HG03520 (cell line): ENCODE data around the gene LTBR.
"Not testable (repeated sequence)": the region's sequence is repeated elsewhere in the genome, so short reads cannot be mapped to it uniquely, and the experiment has no call there.

Source experiments
- ATAC-seq: cut with Tn5 transposase; IDR thresholded peaks from one replicate; pipeline ENCODE4 v1.9.1; 2021; ENCODE audit warnings: mild to moderate bottlenecking, moderate library complexity; ENCODE audit not compliant: unreplicated experiment

Gene LTBR

DNA sequence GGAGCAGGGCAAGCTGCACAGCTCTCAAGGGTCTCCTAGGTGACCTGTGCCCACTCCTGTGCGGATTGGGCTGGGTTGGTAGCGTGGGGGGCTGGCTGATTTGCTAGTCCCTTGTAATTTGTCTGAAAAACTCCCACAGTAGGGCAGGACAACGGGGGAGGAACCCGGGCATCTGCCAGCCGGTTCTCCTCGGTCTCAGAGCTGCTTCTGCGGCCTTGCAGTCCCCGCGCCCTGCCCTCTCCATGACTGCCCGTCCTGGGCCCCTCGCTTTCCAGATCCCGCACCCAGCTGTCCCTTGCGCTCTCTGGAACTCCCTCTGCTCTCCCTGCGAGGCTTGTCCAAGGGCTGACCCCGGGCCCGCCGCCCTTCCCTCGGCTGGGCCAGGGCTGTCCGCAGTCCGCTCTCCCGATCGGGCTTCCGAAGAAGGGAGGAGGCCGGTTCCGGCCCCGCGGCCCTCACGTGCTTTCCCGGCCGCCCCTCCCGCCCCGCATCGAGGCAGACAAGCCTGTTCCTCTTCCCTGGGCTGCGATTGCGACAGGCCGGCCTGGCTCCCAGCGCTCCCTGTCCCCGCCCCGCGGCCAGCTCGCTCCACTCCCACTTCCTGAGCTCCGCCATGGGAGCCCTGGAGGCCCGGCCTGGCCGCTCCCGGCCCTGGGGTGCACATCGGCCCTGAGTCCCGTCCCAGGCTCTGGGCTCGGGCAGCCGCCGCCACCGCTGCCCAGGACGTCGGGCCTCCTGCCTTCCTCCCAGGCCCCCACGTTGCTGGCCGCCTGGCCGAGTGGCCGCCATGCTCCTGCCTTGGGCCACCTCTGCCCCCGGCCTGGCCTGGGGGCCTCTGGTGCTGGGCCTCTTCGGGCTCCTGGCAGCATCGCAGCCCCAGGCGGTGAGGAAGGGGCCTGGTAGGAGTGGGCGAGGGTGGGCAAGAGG is at the start of gene LTBR:
Gene LTBR (plus strand): TSS at position 591 of the 927 bp plus-strand sequence. CDS start 197 bp downstream, at position 788.
- no peak for ATAC-seq

DNA sequence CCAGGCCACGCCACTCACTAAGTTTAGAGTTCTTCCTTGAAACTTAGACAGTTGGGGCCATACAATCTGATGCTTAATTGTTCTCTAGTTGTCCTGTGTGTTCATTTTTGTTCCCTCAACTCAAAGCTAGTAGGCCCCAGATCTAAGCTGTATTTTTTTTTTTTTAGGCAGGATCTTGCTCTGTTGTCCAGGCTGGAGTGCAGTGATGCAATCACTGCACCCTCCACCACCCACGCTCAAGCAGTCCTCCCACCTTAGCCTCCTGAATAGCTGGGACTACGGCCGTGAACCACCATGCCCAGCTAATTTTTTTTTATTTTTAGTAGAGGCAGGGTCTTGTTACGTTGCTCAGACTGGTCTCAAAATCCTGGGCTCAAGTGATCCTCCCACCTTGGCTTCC is 49.6 kb upstream of the LTBR start:
- ATAC-seq: no peak

DNA sequence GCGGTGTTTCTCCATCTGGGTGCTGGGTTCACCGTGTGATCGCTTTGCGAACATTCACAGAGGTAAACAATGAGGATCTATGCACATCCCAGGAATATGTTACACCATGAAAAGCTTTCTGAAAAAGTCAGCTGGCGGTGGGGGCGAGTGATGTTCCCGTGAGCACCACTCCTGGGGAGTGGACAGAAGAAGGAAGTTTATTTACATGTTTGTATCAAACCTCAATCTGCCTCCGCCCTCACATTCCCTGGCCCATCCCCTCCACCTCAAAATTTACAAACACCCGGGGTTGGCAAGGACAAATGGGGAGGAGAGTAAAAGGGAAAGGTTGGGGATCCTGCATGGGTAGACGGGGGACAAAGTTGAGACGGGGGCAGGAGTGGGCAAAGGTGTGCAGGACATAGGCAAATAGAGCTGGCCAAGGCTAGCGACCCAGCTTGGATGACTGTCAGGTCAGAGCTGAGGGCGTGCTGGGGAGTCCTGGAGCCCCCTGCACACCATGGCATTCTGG is 49.0 kb upstream of the LTBR start:
- no peak for ATAC-seq

DNA sequence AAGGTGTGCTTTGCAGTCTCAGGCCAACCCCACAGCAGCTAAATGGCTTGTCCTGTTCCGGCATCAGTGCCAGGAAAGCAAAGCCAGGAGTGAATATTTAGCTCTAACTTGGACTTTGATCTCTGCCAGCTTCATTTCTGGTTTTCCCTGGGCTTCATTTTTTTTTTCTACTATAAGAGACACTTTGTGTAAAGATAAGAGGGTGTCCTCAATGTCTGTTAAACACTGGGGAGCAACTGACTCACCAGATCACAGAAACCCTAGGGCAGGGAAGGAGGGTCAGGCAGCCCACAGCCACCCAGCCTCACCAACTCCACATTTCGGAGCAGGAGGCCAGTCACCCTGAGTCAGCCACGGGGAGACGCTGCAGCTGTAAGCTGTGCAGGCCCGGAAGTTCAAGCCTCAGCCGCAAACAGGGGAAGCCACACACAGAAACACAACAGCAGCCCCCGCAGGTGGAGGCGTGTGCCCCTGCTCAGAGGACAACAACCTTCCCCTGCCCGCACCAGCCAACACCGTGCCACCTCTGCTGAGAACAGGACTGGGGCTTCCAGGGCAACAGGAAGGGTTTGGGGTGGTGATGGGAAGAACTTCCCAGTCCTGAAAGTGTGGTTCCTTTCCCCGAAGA is 48.4 kb upstream of the LTBR start:
- ATAC-seq: peak; percentile 69

DNA sequence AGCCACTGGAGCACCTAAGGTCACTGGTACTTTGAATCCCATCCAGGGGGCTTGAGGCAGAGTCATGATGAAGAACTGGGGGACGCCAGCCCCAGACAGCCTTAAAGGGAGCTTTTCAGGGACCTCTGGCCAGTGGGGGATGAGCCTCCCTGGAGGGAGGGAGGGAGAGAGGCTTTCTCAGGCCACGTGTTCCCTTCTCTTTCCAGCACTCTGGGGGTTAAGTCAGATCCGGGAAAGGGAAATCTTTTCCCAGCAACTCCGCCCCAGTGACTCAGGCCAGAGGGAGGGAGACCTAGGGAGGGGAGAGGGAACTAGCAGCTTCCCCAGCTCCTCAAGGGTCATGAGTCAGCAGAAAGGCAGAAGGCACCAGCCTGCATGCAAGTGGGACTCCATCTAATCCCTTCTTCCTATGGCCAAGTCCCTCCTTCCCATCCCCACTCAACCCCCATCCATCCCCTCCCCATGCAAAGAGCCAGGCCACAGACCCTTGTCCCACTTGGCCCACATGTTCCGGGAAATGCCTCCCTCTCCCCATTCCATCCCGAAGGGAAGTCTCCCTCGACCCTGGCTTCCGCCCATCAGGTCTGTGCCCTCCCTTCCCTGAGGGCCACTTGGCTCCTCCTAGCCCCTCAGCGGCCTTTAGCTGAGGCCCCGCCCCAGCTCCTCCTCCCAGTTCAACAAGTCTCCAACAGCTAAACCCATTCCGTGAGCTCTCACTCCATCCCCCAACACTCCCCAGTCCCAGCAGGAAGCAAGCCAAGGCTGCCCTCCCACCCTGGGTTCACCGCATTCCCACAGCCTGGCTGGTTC is 47.7 kb upstream of the LTBR start:
- no peak for ATAC-seq

DNA sequence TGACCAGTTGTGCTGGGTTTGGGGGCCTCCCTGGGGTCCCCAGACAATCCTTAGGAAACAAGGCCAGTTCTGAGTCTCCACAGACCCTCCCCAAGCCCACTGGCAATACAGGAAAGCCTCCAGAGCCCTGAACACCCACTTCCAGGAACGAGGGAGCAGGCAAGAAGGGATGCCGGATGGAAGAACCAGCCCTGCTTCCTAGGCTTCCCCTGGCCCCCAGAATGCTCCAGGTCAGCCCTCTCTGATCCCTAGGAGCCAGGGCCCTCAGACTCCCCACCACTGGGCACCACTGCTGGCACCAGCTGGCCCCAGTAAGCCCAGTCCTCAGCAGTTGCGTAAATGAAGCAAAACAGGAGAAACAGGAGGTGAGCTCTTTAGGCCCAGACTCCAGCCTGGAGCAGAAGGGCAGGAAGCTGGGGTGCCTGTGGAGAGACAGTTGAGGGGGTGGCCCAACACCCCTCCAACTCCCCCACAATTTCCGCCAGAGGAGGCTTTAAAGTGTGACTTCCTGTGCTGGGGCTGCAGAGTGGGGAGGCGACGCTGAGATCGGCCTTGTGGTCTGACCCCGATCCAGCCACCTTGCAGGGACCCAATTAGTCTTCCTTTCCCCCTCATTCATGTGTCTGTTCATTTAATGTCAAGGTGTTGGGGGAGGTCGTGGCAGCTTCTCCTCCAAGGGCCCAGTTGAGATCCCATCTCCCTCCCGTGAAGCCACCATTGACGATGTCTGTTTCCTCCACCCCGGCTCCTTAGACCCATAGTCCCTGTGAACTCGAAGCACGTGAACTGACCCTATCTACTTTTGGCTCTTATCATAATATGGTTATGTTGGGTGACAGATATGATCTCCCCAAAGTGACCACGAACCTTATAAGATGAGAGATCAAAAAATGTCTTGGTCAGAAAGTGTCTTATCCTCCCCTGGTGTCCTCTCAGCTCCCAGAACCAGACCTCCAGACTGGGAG is 46.8 kb upstream of the LTBR start:
- no peak for ATAC-seq

DNA sequence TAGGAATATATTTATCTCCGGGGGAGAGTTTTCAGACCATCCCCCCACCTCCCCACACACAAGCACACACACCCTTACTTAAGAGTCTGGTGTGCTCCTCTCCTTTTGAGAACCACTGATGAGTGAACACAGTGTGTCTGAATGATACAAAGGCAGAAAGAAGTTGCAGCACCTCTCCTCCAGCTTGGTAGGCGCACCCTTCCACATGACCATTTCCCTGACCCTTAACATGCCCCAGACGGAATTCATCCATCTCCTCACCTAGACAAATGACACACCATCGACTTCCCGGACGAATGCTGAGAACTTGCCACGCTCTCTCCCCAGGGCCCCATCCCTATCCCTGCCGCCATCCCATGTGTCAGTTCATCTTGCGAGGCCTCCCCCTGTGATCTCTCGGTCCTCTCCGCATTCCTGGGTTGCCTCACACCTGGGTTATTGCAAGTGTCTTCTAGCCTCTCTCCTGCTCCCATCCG is 46.0 kb upstream of the LTBR start:
- no peak for ATAC-seq

DNA sequence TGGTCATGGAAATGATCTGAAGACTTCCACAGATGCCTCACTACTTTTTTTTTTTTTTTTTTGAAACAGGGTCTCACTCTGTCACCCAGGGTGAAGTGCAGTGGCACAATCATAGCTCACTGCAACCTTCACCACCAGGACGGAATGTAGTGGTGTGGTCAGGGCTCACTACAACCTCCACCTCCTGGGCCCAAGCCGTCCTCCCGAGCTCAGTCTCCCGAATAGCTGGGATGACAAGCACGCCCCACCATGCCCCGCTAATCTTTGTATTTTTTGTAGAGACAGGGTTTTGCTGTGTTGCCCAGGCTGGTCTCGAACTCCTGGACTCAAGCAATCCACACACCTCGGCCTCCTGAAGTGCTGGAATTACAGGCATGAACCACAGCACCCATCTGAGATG is 45.4 kb upstream of the LTBR start:
- ATAC-seq: not testable (repeated sequence)

DNA sequence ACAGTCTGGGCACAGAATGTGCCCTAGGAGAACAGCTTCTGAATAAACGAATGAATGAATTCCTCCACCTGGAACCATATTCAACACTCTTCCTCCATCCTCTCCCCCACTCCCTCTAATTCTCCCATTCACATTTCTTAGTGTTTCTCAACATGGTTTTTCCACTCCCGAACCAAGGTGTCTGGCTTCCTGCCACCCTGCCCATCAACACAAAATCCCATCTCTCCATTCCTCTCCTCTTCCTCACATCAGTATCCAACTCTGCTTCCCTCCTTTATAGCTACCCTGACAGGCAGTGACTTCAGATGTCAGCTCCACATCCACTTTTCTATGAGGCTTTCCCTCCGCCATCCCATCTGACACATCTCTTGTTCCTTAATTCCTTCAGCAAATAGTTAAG is 45.0 kb upstream of the LTBR start:
- ATAC-seq: no peak

DNA sequence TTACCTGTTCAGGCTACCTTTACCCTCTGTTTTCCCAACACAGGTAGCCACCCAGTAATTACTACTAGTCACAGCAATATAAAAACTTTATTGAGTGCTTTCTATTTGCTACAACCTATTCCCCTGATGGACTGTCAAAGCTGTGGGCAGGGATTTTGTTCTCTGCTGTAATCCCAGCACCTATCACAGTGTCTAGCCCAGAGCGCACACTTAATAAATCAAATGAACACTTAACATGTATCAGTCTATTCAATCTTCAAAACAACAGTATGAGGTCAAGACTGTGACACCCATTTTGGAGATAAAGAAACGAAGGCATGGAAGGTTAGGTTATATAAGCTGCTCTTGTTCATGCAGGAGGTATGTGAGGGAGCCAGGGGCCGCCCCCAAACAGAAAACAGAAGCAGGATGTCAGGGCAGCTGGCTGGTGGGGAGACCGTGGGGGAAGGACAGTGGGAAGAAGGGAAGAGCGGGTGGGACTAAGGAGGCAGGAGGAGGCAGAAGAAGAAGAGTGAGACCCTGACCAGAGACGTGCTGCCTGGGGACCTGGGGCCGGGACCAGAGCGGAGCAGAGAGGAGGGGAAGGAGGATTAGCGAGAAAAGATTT is 43.8 kb upstream of the LTBR start:
- ATAC-seq: no peak

DNA sequence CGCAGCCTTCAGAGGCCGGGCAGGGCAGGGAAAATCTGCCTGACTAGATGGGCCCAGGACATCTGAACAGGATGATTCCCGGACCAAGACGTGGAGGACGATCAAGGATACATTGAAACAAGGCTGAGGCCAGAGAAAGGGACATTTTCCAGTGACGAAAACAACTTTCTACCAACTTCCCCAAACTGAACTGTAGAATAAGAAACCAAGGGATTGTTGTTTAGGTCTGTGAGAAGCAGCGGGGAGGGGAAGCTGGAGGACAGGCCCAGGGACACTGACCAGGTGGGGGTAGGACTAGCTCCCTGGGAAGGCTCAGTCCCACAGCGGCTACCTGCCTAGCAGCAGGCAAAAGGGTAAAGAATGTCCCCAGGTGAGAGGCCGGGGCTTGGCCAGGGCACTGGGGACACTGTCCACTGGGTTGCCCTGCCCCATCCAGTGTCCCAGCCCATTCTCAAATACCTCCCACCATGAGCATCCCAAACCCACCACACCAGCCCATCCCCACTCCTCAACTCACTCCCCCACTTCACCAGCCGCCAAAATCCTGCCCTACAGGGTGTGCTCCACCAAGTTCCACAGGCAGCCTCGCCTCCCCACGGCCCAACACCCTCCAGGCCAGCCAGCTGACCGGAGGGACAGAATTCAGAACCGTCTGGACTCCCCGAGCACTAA is 43.1 kb upstream of the LTBR start:
- no peak for ATAC-seq

DNA sequence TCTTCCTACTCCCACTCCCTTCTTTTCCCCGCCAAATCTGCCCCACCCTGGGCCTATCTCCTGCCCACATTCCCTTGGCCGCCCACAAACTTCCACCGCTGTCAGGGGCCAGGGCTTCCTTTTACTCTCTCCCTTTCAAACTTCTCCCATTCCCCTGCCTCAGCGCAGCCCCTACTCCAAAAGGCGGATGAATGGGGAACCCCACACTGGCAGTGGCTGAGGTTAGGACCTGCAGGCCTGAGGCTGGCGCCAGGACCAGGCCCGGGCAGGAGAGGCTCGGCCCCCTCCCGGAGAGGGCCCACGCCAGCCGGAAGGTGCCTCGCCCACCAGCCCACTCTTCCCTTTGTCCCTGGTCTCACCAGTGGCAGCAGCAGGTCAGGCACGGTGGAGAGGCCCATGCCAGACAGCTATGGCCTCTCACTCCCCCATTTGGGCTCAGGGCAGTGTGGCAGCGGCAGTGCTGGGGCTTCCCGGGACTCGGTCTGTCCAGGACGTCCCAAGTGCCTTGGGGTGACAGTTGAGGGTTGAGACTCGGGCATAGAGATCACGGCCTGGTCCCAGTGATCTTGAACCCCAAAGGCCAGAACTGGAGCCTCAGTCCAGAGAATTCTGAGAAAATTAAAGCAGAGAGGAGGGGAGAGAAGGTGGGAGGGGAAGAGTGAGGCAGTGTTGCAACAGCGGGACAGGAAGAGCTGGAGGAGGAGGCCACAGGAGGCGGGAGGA is 42.4 kb upstream of the LTBR start, which contains the start of gene TNFRSF1A:
Gene TNFRSF1A (minus strand): TSS at position 660 of the 723 bp plus-strand sequence. CDS start 262 bp downstream, at position 398.
- ATAC-seq: no peak

DNA sequence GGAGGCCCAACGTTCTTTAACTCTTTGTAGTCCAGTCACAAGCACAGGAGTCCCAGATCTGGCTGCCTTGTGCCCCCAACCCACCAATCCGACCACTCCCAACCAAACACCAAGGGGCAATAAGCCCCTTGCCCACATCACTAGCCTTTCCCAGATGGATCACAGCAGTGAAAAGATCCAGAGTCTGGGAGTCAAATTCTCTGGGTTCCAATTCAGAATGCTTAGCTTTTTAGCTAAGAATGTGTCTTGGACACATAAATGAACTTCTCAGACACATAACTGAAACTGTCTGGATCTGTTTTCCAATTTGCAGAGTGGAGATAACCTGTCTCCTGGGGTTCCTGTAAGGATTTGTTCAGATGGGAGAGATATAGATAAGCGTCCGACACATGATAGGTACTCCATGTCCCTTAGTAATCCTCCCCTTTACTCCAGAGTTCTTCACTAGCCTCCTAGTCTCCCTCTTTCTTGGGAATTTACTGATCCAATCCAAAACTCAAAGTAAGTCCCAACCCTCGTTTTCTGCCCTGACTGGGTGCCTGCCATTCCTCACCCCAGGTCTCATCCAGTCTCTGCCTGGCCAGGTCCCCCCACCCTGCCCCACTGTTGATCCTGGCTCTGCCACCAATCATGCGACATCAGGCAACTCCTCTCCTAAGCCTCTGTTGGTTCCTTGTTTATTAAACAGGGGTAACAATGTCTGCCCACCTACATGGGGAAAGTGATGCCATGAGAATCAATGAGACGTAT is 41.6 kb upstream of the LTBR start:
- no peak for ATAC-seq

DNA sequence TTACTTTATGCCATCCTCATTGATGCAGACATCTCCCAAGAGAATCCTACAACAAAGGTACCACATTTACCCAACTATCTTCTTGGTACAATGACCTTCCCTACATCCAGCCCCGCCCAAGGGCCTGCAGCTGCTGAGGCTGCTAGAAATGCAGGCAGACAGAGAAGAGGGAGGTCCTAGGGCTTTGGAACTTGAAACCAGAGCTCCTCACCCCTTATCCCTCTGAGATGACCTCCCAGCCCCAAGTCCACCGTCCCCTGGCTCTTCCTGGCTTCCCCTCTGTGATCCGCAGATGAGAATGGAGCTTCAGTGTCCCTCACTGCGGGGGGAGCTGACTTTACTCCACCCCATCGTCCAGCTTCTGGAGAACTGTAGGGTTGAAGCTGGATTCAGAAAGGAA is 40.4 kb upstream of the LTBR start:
- ATAC-seq: no peak

DNA sequence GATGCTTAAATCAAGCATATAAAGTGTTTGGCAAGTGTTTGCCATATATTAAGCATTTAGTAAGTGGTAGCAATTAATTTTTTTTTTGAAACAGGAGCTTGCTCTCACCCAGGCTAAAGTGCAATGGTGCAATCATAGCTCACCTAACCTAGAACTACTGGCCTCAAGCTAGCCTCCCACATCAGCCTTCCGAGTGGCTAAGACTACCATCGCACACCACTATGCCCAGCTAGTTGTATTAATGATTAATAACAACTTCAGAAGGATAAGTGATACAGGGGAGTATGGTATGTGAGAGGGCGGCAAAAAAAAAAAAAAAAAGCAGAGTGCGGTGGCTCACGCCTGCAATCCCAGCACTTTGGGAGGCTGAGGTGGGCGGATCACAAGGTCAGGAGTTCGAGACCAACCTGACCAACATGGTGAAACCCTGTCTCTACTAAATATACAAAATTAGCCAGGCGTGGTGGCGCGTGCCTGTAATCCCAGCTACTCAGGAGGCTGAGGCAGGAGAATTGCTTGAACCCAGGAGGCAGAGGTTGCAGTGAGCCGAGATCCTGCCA is 39.8 kb upstream of the LTBR start:
- not testable (repeated sequence) for ATAC-seq

DNA sequence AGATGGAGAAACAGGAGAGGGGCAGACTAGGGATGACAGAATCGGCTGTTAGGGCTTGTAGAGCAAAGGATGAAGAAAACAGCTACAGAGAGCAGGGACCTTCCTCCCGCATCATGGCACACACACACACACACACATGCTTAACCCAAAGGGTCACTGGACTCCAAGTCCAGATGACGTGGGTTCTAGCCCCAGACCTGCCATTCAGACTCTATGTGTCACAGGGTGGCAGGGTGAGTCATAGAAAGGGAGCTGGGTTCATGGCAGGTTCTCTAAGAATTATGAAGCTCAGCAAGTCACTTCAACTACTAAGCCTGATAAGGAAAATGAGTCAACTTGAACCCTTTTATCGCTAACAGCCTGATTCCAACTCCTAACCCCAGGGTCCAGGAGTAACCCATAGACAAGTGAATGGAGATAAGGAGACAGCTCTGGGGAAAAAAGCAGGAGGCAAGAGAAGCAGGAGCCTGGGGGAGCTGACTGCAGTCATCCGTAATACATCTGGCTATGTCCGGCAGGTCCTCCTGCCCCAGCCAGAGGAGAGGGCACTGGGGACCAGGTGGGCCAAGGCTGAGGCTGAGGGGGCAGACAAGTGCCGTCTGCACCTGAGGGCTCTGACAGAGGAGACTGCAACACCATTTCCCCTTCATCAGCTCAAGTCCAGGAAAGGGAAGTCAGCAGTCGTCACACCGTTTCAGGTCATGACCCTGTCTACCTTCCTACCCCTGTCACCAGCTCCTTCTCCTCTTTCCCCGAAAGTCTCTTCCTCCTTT is 38.5 kb upstream of the LTBR start:
- no peak for ATAC-seq
